Measurements from ENCODE around the gene PIGQ.

Gene PIGQ

DNA sequence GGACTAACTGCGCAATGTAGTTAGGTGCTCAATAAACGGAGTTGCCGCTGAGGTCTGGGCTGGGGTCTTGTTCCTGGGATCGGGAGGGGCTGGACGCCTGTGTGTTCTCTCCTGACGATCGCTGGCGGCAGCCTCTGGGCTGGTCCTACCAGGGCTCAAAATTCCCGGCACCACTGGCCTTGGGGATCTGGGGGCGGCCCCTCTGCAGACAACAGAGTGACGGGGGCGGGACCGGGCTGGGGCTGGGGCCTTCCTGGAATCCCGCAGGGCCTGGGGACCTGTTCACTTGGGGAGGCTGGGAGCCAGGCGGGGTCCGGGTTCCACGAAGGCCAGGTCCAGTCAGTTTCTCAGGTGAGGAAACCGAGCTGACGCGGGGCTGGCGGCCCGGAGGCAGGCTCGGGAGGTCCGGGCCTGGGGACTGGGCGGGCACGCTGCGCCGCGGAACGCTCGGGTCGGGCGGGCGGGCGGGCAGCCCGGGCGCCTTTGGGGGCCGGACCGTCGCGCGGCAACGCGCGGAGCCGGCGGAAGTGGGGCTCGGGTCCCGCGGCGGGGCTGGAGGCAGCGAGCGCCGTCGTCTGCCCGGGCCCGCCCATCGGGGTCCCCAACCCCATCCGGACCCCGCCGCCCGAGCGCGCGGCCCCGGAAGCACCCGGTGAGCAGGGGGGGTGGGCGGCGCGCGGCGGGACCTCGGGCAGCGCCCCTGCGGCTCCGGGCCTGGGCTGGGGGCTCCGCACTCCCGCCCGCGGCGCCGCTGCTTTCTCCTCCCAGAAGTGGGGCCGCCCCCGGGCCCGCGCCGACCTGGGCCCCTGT, at the start of gene PIGQ:
PIGQ (plus strand) TSS at position 524 of the 810 bp plus-strand sequence. CDS start 4,107 bp downstream, outside the sequence.
- DNase-seq = peak in 1 of 2 experiments; percentile 56

DNA sequence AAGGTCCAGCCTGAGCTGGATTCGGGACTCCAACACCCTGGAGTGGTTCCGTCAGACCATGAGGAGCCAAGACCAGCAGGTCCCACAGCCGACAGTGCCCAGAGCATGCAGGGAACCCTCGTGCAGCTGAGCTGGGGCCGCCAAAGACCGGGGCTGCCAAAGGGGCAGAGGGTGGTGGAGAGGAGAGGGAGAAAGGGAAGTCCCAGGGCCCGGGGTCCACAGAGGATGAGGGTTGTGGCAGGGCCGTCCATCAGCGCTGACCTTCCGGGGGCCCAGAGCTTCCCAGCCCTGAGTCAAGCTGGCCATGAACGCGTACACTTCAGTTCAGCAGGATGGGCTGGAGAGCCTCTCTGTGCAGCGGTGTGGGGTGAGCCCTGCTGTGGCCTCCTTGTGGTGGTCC, 48.9 kb upstream of the PIGQ start:
- no peak for DNase-seq

DNA sequence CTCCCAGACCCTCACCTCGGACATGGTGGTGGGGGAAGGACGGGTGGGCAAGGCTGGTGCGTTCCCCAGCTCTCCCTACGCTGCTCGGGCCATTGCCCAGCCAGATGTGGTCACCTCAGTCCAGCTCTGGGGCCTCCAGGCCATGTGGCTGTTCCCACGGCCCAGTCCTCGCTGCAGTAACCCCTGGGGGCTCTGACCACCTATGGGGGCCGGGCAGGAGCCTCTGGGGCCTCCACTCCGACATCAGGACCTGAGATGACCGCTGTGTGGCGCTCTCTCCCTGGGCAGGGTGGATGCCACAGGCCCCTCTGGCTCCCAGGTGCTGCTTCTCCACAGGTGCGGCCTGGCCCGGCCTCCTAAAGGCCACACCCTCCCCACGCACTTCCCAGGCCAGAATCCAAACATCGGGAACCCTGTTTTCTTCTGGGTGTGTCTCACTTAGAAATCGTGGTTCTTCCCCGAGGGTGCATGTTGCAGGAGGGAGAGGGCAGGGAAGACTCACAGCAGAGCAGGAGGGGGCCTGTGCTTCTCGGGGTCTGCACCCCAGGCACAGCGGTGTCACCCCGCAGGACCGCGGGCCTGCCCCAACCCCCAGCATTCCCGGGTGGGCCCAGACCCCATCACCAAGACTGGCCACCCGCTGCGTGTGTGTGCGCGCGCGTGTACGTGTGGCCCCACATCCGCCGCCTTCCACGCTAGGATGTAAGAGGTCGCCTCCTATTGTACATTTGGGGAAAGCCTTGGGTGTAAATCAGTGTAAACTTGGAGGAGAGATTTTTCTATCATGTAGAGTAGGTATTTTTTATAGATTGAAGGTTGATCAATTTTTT, 48.2 kb upstream of the PIGQ start:
- peak in 1 of 2 experiments; percentile 43 for DNase-seq

DNA sequence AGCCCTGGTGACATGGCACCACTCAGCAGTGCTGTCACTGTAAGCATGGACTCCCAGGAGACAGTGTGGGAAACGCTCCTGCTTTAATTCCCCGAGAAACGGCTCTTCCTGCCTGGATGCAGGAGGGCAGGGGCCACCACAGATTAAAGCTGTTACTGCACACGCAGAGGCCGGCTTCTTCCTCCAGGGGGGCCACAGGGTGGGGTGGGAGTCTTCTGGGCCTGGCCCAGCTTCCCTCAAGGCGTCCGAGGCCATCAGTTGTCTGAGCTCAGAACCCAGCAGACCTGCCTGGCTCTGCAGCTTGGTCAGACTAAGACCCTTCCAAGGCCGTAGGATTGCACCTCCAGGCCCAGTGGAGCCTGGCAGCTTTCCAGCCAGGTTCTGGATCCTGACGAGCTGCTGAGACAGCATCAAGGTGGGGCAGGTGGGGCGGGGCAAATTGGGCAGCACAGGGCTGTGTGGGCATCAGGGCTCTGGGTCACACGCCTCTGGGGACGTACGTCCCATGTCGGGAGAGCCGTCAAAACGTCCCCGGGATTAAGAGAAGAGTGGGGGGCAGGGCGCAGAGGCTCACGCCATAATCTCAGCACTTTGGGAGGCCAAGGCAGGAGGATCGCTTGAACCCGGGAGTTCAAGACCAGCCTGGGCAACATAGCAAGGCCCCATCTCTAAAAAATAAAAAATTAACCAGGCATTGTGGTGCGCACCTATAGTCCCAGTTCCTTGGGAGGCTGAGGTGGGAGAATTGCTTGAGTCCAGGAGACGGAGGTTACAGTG, 47.3 kb upstream of the PIGQ start:
- no peak for DNase-seq

DNA sequence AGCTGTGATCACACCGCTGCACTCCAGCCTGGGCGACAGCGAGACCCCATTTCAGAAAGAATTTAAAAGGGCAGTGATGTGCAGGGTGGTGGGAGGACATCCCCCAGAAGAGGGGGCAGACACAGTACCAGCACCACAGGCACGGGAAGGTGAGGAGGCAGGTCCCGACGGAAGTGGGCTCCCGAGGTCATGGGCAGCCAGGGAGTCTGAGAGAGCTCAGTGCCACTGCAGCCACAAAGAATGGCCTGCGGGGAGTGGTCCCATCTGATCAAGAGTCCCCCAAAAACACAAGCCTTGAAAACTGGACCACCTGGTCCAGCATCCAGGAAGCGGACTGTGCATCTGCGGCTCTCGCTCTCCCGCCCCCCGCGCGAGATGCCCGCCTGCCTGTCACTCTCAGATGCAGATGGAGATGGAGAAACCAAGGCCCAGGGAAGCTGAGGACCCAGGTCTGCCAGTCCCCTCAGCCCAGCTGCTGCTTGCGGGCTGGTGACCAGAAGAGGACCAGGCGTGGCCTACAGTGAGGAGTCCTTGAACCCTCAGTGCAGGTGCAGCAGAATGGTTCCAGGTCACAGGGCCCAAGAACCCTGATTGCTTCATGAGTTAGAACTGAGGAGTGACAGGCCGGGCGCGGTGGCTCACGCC, 46.5 kb upstream of the PIGQ start:
- no peak for DNase-seq

DNA sequence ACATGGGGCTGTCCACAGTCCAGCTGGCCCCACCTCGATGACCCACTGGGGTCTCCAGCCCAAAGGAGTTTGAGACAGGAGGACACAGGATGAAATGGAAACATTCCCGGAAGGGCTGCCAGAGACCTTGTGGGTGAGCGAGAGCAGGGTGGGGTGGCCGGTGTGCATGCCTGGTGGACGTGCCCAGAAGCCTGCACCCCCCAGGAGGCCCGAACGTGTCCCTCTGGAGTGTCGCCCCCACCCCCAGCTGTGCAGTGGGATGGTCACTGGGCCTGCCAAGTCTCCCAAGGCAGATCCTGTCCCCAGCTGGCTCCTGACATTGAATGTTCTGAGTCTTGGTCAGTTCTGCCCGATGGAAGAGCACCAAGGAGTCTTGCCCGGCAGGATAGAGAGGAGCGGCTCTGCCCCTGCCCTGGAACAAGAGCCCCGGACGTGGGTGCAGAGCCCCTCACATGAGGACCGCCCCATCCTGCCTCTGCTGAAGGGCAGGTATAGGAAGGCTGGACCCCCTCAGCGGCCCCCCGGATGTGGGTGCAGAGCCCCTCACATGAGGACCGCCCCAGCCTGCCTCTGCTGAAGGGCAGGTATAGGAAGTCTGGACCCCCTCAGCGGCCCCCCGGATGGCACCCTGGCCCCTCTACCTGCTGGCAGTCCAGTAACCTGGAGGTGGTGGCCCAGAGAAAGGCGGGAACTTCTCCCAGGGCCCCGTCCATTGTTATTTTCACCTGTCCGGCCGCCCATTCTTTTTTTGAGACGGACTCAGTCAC, 45.3 kb upstream of the PIGQ start:
- DNase-seq = no peak

DNA sequence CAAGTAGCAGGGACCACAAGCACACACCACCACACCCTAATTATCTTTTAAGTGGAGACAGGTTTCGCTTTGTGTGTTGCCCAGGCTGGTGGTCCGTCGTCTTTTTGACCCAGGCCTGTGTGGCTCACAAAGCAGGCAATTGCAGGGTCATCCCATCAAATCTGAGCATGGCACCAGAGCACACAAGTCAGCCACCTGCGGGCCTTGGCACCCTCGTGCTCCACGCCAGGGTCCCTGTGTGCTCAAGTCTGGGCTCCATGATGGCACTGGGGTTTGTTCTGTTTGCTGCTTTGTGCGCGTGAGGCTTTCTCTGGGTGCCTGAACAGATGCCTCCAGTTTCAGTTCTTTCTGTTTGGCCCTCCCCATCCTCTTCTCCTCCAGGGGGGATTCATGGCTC, 44.6 kb upstream of the PIGQ start:
- DNase-seq = no peak

DNA sequence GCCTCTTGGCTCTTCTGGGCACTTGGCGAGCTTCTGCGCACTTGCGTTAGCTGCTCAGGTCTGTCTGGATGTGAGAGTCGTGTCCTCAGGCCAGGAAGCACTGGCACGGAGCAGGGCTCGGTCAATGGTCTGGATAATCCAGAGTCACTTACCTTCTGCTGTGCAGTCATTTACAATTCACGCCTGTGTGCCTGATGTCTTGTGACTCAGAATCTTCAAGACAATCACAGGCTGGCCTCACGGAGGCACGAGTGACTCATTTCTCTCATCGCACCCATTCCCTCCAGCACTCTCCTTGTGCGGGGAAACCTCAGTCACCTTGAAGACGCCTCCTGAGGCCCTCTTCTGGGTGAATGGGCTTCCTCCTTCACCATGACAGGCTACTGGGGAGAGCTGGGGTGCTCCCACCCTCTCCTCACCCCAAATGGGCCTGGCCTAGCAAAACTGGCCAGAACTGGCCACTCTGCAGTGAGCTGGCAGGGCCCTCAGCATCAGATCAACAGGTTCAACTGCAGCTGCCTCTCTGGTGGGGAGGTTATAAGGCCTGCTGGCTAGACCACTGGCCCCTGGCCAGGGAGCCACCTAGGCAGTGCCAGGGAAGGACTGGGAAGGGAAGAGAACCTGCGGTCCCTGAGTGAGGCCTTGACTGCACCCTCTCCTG, 44.1 kb upstream of the PIGQ start:
- no peak for DNase-seq

DNA sequence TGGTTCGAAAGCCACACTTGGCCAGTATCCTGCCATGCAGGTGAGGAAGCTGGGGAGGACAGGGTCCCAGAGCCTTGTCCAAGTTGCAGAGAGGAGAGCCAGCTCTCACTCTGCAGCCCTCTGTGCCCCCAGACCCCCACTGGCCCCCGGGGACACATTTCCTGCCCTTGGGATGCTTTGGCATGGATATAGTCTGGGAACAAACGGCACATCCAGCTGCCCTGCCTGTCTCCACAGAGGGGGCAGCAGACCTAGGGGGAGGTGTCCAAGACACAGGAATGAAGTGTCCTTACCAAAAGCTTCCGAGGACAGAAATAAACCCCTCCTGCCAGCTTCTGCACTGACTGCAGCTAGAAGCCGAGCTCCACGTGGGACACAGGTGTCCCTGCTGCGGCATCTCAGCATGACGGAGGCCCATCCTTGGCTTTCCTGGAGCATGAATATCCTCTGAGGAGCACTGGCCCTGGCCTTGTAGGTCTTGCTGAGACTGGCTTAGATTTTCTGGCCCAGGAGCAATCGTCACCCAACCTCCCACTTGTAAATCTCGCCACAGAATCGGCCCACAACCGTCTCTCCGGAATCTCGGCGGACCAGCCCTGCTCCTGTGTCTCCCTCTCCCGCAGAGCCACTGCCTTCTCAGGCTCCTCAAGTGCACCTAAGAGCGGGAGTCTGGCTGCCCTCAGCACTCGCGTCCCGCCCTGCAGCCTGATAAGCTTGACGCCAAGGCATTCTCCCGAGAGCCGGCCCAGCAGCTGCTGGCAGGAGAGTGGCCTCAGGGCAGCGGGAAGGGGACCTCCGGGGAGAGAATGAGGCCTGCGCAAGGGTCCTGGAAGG, 43.4 kb upstream of the PIGQ start:
- DNase-seq = peak; percentile 45 to 56

DNA sequence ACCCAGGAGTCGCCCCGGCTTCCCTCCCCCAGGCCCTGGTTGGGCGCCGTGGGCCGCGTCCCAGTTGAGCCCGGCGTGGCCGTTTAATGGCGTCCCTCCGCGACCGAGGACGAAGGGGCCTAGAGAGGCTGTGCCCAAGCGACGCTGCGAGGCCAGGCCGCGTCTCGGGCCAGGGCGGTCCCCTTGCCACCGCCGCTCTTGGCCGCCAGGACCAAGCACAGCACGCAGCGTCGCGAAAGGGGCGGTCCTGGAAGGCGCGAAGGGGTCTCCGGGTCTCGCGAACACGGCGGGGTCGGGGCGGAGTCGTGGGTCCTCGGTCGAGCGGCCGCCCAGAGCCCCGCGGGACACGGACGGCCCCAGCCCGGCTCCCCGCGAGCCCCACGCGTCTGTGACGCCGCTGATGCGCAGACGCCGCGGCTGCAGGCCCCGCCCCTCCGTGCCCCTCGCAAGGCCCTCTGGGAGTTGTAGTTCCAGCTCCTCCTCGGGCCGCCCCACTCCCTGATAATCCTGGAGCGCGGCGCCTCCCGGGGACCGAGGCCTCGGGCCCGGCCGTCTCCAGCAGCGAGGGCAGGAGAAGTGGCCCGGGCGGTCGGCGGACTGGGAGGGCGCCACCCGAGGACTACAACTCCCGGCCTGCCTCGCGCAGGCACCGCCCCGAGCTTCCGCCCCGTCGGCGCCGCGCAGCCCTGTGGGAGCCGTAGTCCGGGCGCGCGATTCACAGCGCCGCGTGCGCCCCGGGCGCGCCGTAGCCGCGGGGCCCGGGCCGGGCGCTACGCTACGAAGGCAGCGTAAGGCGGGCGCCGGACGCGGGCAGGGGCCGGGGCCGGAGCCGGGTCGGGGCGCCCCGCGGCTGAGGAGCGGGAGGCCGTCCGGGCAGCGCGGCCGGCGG, 42.5 kb upstream of the PIGQ start, which contains the start of gene CAPN15:
CAPN15 (plus strand) TSS at position 698 of the 889 bp plus-strand sequence. CDS start 19,127 bp downstream, outside the sequence.
- peak; percentile 70 to 93 for DNase-seq

DNA sequence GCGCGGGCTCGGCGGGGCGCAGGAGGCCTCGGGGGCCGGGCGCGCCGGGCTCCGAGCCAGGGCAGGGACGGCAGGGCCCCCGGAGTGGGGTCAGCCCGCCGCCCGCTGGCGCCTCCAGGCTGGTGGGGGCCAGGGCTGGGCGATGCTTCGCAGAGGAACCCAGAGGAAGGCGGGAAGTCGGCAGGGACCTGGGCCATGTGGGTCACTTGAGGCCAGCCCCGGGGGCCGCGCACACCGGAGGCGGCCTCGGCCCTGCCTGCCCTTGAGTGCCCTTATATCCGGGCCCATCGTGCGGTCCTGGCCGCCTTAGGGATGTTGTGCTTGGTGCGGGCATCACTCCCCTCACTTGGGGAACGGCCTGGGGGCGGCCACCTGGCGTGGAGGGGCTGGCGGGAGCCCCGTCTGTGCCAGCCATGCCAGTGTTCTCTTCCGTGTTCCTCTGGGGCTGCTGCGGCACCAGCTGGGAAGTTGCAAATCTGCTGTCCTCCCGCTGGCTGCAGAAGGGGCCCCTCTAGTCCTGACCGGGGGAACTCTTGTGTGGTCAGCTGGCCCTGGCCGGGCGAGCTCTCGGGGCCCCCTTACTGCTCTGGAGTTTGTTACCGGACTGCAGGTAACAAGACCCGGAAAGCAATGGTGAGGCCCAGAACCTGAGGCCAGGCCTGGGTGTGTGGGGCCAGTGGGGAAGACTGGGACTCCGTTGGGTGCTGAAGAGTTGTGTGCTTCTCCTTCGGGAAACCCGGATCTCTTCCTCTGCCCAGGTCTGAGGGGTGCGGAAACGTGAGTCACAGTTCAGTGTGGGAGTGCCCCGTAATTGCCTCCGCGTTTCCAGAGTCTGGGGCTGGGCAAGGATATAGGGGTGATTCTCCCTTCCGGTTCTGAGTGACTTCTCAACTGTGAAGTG, 41.4 kb upstream of the PIGQ start:
- no peak for DNase-seq

DNA sequence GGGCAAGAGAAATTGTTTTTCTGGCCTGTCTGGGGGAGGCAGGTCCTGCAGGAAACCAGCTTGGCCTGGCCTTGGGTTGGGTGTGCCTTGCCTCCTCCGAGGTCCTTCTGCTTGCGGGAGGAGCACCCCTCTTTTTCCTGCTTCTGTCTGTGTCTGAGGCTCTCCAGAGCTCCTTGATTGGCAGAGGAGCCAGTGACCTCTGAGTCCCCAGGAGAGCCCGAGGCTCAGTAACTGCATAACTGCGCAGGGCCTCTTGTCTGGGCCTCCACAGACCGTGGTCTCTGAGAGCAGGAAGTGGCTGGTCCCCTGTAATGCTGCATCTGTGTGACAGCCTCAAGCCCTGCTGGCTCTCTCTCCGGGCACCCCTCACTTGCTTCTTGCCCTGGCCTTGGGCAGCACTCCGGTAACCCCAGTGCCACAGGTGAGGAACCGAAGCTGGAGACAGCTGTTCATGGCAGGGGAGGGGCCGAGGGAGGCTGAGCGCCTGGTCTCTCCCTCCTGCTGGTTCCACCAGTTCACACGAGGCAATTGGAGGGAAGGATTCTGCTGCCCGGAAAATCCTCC, 40.7 kb upstream of the PIGQ start:
- DNase-seq = no peak

DNA sequence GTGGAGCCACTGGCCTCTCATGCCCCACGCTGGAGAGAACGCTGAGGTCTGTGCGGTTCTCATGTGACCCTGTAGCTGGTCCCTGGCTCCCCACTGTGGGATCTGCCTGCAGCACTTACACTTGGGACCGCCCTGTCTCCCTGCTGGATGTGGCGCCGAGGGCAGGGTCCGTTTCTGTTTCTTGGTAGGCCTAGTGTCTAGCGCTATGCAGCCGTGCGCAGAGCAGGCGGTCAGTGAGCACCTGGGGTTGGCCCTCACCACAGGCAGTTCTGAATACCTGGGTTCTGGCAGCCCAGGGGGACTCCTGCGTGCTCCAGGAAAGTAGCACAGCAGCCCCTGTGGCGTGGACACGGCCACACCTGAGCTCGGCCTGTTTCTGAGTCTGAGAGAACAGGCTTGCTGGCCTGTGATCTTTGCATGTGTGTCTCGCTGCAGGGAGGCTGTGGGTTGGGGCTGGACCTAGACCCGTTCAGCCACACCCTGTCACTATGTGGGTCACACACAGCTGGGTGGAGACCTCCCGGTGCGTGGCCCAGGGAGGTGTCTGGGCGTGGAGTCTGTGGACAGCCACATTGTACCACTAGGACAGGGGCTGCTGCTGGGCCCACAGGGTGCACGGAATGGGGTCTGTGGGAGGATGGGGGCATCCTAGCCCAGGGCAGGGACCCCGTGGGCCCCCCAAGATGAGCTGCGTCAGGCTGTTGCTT, 39.5 kb upstream of the PIGQ start:
- no peak for DNase-seq

DNA sequence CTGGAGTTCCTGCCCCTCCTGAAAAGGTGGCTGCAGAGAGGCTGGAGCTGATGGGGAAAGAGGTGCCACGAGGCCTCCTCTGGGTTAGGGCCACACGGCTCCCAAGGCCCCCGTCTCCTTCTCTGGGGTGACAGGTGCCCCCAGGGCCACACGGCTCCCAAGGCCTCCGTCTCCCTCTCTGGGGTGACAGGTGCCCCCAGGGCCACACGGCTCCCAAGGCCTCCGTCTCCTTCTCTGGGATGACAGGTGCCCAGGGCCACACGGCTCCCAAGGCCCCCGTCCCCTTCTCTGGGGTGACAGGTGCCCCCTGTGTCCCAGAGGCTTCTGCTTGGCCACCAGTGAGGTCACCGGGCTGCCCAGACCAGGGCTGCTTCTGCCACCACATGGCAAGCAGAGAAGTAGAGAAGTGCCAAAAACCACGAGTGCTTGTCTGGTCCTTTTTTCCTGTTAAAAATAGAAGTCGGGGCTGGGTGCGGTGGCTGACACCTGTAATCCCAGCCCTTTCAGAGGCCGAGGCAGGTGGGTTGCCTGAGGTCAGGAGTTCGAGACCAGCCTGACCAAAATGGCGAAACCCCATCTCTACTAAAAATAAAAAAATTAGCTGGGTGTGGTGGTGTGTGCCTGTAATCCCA, 38.2 kb upstream of the PIGQ start:
- no peak for DNase-seq

DNA sequence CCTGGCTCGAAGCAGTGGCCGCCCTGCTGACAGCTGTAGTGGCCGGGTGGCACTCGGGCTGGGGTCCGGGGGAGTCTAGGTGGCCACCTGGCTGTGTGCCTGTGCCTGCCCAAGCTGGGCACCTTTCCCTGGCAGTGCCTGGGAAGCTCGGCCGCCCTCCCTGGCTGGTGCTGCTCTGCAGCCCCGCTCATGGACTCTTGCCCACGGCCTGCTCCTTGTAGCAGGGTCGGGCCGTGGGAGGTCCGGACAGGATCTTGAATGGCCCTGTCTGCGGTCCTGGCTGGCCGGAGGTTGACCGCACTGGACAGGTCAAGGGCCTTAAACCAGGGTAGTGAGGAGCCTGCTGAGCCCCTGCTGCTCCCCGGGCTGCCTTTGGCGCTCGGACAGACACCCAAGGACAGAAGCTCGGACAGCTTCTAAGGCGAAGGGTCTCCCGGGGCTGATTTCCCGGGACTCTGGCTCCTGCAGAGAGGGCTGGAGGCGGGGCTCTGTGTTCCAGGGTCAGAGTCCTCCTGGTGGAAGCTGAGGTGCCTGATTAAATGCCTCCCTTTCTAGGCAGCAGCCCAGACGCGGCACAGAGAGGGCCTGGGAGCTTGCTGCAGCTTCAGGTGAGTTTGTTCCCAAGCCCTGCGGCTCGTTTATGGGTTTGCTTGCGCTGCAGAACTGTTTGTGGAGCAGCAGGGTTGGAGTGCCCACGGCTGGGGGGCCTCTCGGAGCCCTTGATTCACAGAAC, 36.2 kb upstream of the PIGQ start:
- peak; percentile 61 to 83 for DNase-seq

DNA sequence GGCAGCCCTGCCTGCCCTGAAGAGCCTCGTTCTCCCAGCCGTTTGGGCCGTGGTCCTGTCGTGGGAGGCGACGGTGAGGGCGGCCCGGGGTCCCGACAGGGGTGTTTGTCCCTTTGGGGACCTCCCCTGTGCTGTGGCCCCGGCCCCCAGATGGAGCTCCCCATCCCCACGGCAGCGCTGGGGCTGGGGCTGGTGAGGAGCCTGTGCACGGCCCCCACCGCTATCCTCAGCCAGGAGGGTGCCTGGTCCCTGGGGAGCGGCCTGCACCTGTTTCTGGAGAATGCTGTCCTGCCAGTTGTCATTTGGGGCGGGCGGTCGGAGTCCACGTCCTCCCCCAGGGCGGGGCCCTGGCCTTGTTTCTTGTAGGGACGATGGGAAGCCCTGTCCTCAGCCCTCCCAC, 35.6 kb upstream of the PIGQ start:
- DNase-seq = peak in 1 of 2 experiments; percentile 74

Data from NCI-H526 (cell line).